GM21717 (cell line): Measurements from ENCODE around the gene PBX4.
"Not testable (repeated sequence)": the region's sequence is repeated elsewhere in the genome, so short reads cannot be mapped to it uniquely, and the experiment has no call there.

Experiments
- ATAC-seq: cut with Tn5 transposase; IDR thresholded peaks from one replicate; pipeline ENCODE4 v1.9.1; 2021; ENCODE audit warnings: mild to moderate bottlenecking, moderate library complexity; ENCODE audit not compliant: unreplicated experiment

Gene PBX4

GRCh38 chr19:19627621-19628500 lies 9.4 kb upstream of the PBX4 start, which contains the start of gene LPAR2:
Gene LPAR2, minus strand, starts transcription at chr19:19628220. Its CDS starts 945 bp downstream, at chr19:19627275.
- ATAC-seq: peak; percentile 44

GRCh38 chr19:19626516-19627472 lies 8.3 kb upstream of the PBX4 start:
- no peak for ATAC-seq

- ATAC-seq: no peak
Measured at GRCh38 chr19:19624032-19624570, 5.6 kb upstream of the PBX4 start.

GRCh38 chr19:19623383-19623782 lies 4.9 kb upstream of the PBX4 start:
- no peak for ATAC-seq

GRCh38 chr19:19619849-19620210 lies 1.3 kb upstream of the PBX4 start:
- ATAC-seq: no peak

GRCh38 chr19:19619181-19619848 lies 828 bp upstream of the PBX4 start:
- ATAC-seq: no peak

GRCh38 chr19:19615086-19615485 lies 3.4 kb downstream of the PBX4 start:
- no peak for ATAC-seq

- no peak for ATAC-seq
Measured at GRCh38 chr19:19613506-19613905, 5.0 kb downstream of the PBX4 start.

GRCh38 chr19:19610376-19611202 lies 7.9 kb downstream of the PBX4 start:
- no peak for ATAC-seq

- ATAC-seq: not testable (repeated sequence)
Measured at GRCh38 chr19:19606686-19607085, 11.8 kb downstream of the PBX4 start.

GRCh38 chr19:19606021-19606420 lies 12.5 kb downstream of the PBX4 start:
- ATAC-seq: peak; percentile 41

GRCh38 chr19:19602713-19603324 lies 15.7 kb downstream of the PBX4 start:
- no peak for ATAC-seq

GRCh38 chr19:19602136-19602712 lies 16.3 kb downstream of the PBX4 start:
- ATAC-seq: no peak

- no peak for ATAC-seq
Measured at GRCh38 chr19:19600793-19601330, 17.6 kb downstream of the PBX4 start.

GRCh38 chr19:19598728-19599451 lies 19.6 kb downstream of the PBX4 start:
- not testable (repeated sequence) for ATAC-seq

- ATAC-seq: peak; percentile 63
Measured at GRCh38 chr19:19597809-19598306, 20.6 kb downstream of the PBX4 start.

- no peak for ATAC-seq
Measured at GRCh38 chr19:19595171-19595701, 23.3 kb downstream of the PBX4 start.

GRCh38 chr19:19594381-19594780 lies 24.1 kb downstream of the PBX4 start:
- no peak for ATAC-seq
